Type B pancreatic cell (in vitro differentiated cells): ENCODE results near the gene GALNT8. TPM values are rescaled to one million over a fixed set of nuclear protein-coding genes. Genes with fewer than 3 reads are reported as not detected.

Experiments
- DNase-seq: peaks from one replicate; pipeline ENCODE4 v3.0.0; 2021; ENCODE audit warnings: mixed read lengths; ENCODE audit not compliant: unreplicated experiment; ENCODE audit errors: extremely low spot score
- H3K27ac Mint-ChIP-seq: 2 replicates; pipeline ENCODE4 v1.8.0; 2021; ENCODE audit warnings: mild to moderate bottlenecking, mixed read lengths
- H3K27me3 Mint-ChIP-seq: 2 replicates; pipeline ENCODE4 v1.8.0; 2021; ENCODE audit warnings: mixed read lengths
- H3K36me3 Mint-ChIP-seq: 2 replicates; pipeline ENCODE4 v1.8.0; 2021; ENCODE audit warnings: mixed read lengths
- H3K4me1 Mint-ChIP-seq: one replicate; pipeline ENCODE4 v1.8.0; 2021; ENCODE audit warnings: mixed read lengths; ENCODE audit not compliant: unreplicated experiment
- H3K4me3 Mint-ChIP-seq: 2 replicates; pipeline ENCODE4 v1.8.0; 2021; ENCODE audit warnings: mild to moderate bottlenecking, mixed read lengths
- H3K9me3 Mint-ChIP-seq: 2 replicates; pipeline ENCODE4 v1.8.0; 2021; ENCODE audit warnings: mixed read lengths
- CTCF ChIP-seq: fragments of 200-600 bp; sonication (generic); conservative IDR thresholded peaks from 2 replicates; pipeline ENCODE4 v1.5.0; 2021; ENCODE audit warnings: antibody characterized with exemption, mild to moderate bottlenecking
- total RNA-seq: library from RNA; stranded (reverse); gene quantifications from 2 replicates; pipeline ENCODE4 v1.2.1, GENCODE V29; 2021; ENCODE audit warnings: low replicate concordance

Gene GALNT8
- total RNA-seq, 1 donor from 2014 or later: 7.1 TPM

DNA sequence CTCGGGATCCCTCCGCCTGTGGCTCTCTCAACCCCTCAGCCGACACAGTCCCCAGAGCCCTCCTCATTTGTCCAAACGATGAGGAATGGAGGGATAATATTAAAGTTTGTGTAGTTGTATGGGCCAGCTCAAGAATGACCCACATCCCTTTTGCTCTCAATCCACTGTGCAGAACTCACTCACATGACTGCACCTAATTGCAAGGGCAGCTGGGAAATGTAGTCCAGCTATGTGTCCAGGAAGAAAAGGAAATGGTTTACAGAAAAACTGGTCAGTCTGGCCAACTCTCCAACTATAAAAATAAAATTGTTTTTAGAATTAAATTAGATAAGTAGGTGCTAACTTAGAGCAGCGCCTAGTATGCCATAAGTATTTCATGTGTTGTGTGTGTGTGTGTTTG, 66.6 kb downstream of the GALNT8 start:
- H3K27me3 Mint-ChIP-seq: peaks cover 44% of the 10 kb centered on the region
- H3K4me1 Mint-ChIP-seq: peaks cover 16% of the 10 kb centered on the region
- no peaks in the 10 kb centered on the region for H3K9me3 Mint-ChIP-seq
- no peak overlapping the region for H3K27ac Mint-ChIP-seq
- no peak for DNase-seq
- peaks cover 12% of the 10 kb centered on the region for H3K36me3 Mint-ChIP-seq
- no peak overlapping the region for H3K4me3 Mint-ChIP-seq
- no peak for TF ChIP-seq CTCF

DNA sequence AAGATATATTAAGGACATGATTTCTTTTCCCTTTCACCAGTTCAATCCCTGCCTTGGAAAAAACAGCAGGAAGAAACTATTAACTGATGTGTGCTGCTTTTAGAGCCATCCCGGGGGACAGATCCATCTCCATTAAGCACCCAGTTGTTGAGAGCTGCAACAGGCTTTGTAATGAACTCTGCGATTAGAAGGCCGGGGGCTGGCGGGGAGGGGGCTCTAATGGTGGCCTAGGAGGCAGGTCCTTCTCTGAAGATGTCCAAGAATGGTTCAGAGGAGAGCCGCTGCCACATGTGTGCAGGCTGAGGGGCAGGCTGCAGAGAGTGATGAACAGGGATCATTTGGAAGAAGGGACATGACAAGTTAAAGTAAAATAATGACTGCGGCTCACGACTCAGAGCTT, 67.8 kb downstream of the GALNT8 start:
- H3K27ac Mint-ChIP-seq: no peak overlapping the region
- no peak for TF ChIP-seq CTCF
- DNase-seq: no peak
- peak overlapping the region; percentile 16 for H3K4me3 Mint-ChIP-seq
- peaks cover 21% of the 10 kb centered on the region for H3K36me3 Mint-ChIP-seq
- peaks cover 47% of the 10 kb centered on the region for H3K27me3 Mint-ChIP-seq
- no peaks in the 10 kb centered on the region for H3K9me3 Mint-ChIP-seq
- peaks cover 16% of the 10 kb centered on the region for H3K4me1 Mint-ChIP-seq

DNA sequence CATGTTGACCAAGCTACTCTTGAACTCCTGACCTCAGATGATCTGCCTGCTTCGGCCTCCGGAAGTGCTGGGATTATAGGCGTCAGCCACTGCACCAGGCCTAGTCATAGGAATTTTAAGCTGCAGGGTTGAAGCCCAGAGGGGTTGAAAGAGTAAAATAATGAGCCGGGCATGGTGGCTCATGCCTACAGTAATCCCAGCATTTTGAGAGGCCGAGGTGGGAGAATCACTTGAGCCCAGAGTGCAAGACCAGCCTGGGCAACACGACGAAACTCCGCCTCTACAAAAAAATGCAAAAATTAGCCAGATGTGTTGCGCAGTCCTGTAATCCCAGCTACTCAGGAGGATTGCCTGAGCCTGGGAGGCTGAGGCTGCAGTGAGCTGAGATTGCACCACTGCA, 69.6 kb downstream of the GALNT8 start:
- Mint-ChIP-seq H3K4me1 (peaks cover 16% of the 10 kb centered on the region), H3K27ac (no peak overlapping the region), H3K4me3 (no peak overlapping the region), H3K9me3 (no peaks in the 10 kb centered on the region), H3K36me3 (peaks cover 16% of the 10 kb centered on the region), H3K27me3 (peaks cover 50% of the 10 kb centered on the region)
- TF ChIP-seq CTCF: no peak
- DNase-seq: no peak

DNA sequence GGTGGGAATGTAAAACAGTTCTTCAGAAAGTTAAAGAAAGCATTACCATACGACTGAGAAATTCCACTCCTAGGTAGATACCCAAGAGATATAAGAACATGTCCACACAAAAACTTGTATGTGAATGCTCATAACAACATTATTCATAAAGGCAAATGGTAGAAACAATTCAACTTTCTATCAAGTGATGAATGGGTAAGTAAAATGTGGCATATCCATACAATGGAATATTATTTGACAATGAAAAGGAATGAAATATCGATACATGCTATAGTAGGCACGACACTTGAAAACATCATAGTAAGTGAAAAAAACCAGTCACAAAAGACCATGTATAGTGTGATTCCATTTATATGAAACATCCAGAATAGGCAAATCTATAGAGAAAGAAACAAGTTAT, 71.3 kb downstream of the GALNT8 start:
- Mint-ChIP-seq H3K27ac (no peak overlapping the region), H3K9me3 (no peaks in the 10 kb centered on the region), H3K4me3 (no peak overlapping the region), H3K27me3 (peaks cover 48% of the 10 kb centered on the region), H3K4me1 (peaks cover 16% of the 10 kb centered on the region), H3K36me3 (peaks cover 12% of the 10 kb centered on the region)
- TF ChIP-seq CTCF: no peak
- no peak for DNase-seq

DNA sequence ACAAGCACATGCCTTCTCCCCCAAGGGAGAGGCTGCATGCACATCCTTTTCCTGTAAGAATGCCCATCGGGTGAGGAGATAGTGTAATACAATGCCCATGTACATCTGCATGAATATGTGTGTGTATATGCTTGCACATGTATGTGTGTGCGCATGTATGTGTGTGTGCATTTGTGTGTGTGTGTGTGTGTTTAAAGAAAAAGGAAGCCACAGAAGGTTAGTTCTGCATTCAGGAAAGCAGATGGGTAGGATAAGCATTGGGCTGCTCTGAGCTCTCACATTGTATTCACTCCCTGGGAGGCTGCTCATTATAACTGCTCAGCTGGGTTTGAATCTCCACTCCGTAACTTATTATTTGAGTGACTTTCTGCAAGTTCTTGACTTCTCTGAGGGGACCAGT, 74.3 kb downstream of the GALNT8 start:
- no peak for TF ChIP-seq CTCF
- Mint-ChIP-seq H3K4me1 (peaks cover 4% of the 10 kb centered on the region), H3K27ac (no peak overlapping the region), H3K27me3 (peaks cover 49% of the 10 kb centered on the region), H3K9me3 (no peaks in the 10 kb centered on the region), H3K4me3 (no peak overlapping the region), H3K36me3 (peaks cover 12% of the 10 kb centered on the region)
- DNase-seq: no peak

GRCh38 chr12:4796216-4796615, 76.0 kb downstream of the GALNT8 start:
- H3K36me3 Mint-ChIP-seq: peaks cover 12% of the 10 kb centered on the region
- no peak for DNase-seq
- peaks cover 4% of the 10 kb centered on the region for H3K4me1 Mint-ChIP-seq
- H3K4me3 Mint-ChIP-seq: no peak overlapping the region
- no peak overlapping the region for H3K27ac Mint-ChIP-seq
- peaks cover 56% of the 10 kb centered on the region for H3K27me3 Mint-ChIP-seq
- H3K9me3 Mint-ChIP-seq: peaks cover 5% of the 10 kb centered on the region
- TF ChIP-seq CTCF: no peak
